Breast epithelium (tissue), 4 donors: Measurements from ENCODE around the gene NAXE. TPM values are rescaled to one million over a fixed set of nuclear protein-coding genes. Genes with fewer than 3 reads are reported as not detected.

Source experiments
- DNase-seq, 2 donors: peaks; one replicate each; pipeline ENCODE4 v3.0.0-alpha.2; 2019; ENCODE audit warnings: low spot score in 2 of 2
- H3K27ac ChIP-seq, 2 donors: fragments of 200-600 bp; sonication (generic) in 1 of 2; one replicate each; pipeline ENCODE4 v1.5.1; 2016 to 2019; ENCODE audit warnings: mild to moderate bottlenecking in 1 of 2
- H3K27me3 ChIP-seq, 2 donors: fragments of 200-600 bp; sonication (generic) in 1 of 2; one replicate each; pipeline versions ENCODE4 v1.5.1 to v1.6.0; 2017 to 2019; ENCODE audit warnings: control low read depth in 1 of 2, mild to moderate bottlenecking in 1 of 2
- H3K36me3 ChIP-seq: fragments of 200-600 bp; one replicate; pipeline ENCODE4 v1.5.1; 2019
- H3K4me1 ChIP-seq, 2 donors: fragments of 200-600 bp; sonication (generic); one replicate each; pipeline ENCODE4 v1.5.1; 2016 to 2019; ENCODE audit warnings: control low read depth in 1 of 2
- H3K4me3 ChIP-seq, 3 donors: fragments of 200-600 bp; sonication (generic); 1 replicate in 2 of 3; 2 replicates in 1 of 3; pipeline ENCODE4 v1.5.1; 2016 to 2019; ENCODE audit warnings: mild to moderate bottlenecking in 3 of 3, moderate library complexity in 2 of 3
- H3K9me3 ChIP-seq, 2 donors: fragments of 200-600 bp; sonication (generic) in 1 of 2; one replicate each; pipeline ENCODE4 v1.5.1; 2016 to 2019; ENCODE audit warnings: control low read depth in 1 of 2
- POLR2A ChIP-seq: fragments of 450-650 bp; IDR thresholded peaks from one replicate; pipeline ENCODE4 v1.6.1; 2016; ENCODE audit warnings: antibody characterized with exemption, mild to moderate bottlenecking, moderate library complexity
- POLR2AphosphoS5 ChIP-seq, 3 donors: sonication (generic); formaldehyde crosslinking; IDR thresholded peaks; one replicate each; pipeline ENCODE4 v1.6.1; 2017; ENCODE audit warnings: antibody characterized with exemption in 3 of 3
- intact Hi-C: fragments of 100-400 bp; cut with DNase I; formaldehyde crosslinking; loops from one replicate; pipeline ENCODE4 v1.15.1; 2023; ENCODE audit warnings: low total_unique reads
- total RNA-seq, 3 donors: library from RNA; depleted of rRNA; stranded (reverse); fragments of >200 nt; gene quantifications; one replicate each; pipeline ENCODE4 v1.1.0, GENCODE V29; 2016
- TF ChIP-seq, protein P1 (sequence below), 3 donors: fragments of 450-650 bp; IDR thresholded peaks; one replicate each; pipeline ENCODE4 v1.5.1; 2016 to 2017; ENCODE audit warnings: antibody characterized with exemption in 3 of 3, mild to moderate bottlenecking in 3 of 3, moderate library complexity in 3 of 3

NAXE gene
- total RNA-seq, 3 donors from 2014 or later: 70.4 to 90.5 (median 75.5) TPM

DNA sequence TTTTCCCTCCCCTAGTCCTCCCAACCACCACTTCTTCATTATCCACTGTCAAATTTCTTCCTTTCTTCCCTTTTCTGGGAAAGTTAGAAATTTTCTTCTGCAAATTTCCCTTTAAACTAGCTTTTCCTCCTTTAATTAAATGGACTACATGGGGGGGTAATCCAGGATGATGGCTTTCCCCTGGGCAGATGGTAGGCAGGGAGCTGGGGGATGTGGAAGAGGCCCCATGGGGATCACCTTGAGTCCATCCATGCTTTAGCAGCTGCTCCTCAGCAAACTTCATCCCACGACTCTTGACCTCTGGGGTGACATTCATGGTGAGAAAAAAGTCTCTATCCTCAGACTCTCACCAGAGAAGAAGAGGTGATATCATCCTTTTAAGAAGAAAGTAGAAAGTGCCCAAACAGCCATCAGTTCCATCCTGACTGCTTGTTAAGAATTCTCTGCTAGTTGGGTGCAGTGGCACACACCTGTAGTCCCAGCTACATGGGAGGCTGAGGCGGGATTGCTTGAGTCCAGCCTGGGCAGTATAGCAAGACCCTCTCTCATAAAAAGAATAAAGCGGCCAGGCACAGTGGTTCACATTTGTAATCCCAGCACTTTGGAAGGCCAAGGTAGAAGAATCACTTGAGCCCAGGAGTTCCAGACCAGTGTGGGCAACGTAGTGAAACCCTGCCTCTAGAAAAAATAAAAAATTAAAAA, 7.3 kb downstream of the NAXE start:
- Histone ChIP-seq H3K36me3 (no peaks in the 10 kb centered on the region), H3K9me3 (no peaks in the 10 kb centered on the region), H3K27me3 (no peaks in the 10 kb centered on the region), H3K4me1 (peaks cover 0 to 6% of the 10 kb centered on the region in 2 donors), H3K27ac (no peak overlapping the region), H3K4me3 (no peak overlapping the region)
- TF ChIP-seq POLR2AphosphoS5 (IDR thresholded peaks at IDR 0.05): no peak
- TF ChIP-seq, protein P1, sequence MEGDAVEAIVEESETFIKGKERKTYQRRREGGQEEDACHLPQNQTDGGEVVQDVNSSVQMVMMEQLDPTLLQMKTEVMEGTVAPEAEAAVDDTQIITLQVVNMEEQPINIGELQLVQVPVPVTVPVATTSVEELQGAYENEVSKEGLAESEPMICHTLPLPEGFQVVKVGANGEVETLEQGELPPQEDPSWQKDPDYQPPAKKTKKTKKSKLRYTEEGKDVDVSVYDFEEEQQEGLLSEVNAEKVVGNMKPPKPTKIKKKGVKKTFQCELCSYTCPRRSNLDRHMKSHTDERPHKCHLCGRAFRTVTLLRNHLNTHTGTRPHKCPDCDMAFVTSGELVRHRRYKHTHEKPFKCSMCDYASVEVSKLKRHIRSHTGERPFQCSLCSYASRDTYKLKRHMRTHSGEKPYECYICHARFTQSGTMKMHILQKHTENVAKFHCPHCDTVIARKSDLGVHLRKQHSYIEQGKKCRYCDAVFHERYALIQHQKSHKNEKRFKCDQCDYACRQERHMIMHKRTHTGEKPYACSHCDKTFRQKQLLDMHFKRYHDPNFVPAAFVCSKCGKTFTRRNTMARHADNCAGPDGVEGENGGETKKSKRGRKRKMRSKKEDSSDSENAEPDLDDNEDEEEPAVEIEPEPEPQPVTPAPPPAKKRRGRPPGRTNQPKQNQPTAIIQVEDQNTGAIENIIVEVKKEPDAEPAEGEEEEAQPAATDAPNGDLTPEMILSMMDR (IDR thresholded peaks at IDR 0.05): no peak
- TF ChIP-seq POLR2A: no peak
- DNase-seq: no peak
- intact Hi-C loops: no loop called here

DNA sequence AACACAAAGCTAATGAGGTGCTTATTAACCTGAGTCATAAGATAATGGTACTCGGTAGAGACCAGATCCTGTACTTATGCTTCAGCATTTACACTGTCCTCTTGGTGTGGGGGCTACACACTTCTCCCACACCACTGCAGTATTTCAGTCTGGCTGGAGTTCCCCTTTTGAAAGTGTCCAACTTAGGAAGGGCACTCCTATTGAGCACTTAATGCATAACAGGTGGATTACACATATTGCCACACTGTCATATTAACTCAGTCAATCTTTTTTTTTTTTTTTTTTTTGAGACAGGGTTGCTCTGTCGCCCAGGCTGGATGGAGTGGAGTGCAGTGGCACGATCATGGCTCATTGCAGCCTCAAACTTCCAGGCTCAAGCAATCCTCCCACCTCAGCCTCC, 8.2 kb downstream of the NAXE start:
- intact Hi-C loops: loop anchor here (10.0 kb wide), 1 partner anchor 145 kb away; no protein-coding TSS in a partner anchor
- H3K36me3 ChIP-seq: no peaks in the 10 kb centered on the region
- DNase-seq: no peak
- H3K4me1 ChIP-seq: peaks cover 0 to 6% of the 10 kb centered on the region in 2 donors
- no peaks in the 10 kb centered on the region for H3K27me3 ChIP-seq
- no peak overlapping the region for H3K27ac ChIP-seq
- TF ChIP-seq POLR2AphosphoS5 (IDR thresholded peaks at IDR 0.05) (no peak), POLR2A (no peak)
- TF ChIP-seq, protein P1 (IDR thresholded peaks at IDR 0.05): no peak
- no peak overlapping the region for H3K4me3 ChIP-seq
- no peaks in the 10 kb centered on the region for H3K9me3 ChIP-seq

DNA sequence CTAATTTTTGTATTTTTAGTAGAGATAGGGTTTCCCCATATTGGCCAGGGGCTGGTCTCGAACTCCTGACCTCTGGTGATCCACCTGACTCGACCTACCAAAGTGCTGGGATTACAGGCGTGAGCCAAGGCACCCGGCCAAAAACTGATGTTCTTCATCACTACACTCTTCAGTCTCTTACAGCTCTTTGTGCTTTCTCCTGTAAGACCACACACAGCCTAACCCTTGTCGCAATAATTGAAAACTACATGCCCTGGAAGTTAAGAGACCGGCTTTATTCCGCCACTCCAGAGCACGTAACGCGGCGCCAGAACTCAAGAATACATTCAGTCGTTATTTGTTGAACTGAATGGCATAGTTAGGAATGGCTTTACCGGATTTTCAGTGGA, 9.2 kb downstream of the NAXE start:
- H3K4me1 ChIP-seq: peaks cover 0 to 6% of the 10 kb centered on the region in 2 donors
- peak overlapping the region; percentile 70 to 76 for H3K27ac ChIP-seq
- peak overlapping the region; percentile 56 to 84 (median 69) for H3K4me3 ChIP-seq
- no peaks in the 10 kb centered on the region for H3K27me3 ChIP-seq
- intact Hi-C loops: loop anchor here (10.0 kb wide), 1 partner anchor 146 kb away; no protein-coding TSS in a partner anchor
- no peak for DNase-seq
- H3K36me3 ChIP-seq: no peaks in the 10 kb centered on the region
- TF ChIP-seq POLR2AphosphoS5 (IDR thresholded peaks at IDR 0.05) (no peak), POLR2A (no peak)
- TF ChIP-seq, protein P1 (IDR thresholded peaks at IDR 0.05): no peak
- H3K9me3 ChIP-seq: no peaks in the 10 kb centered on the region

DNA sequence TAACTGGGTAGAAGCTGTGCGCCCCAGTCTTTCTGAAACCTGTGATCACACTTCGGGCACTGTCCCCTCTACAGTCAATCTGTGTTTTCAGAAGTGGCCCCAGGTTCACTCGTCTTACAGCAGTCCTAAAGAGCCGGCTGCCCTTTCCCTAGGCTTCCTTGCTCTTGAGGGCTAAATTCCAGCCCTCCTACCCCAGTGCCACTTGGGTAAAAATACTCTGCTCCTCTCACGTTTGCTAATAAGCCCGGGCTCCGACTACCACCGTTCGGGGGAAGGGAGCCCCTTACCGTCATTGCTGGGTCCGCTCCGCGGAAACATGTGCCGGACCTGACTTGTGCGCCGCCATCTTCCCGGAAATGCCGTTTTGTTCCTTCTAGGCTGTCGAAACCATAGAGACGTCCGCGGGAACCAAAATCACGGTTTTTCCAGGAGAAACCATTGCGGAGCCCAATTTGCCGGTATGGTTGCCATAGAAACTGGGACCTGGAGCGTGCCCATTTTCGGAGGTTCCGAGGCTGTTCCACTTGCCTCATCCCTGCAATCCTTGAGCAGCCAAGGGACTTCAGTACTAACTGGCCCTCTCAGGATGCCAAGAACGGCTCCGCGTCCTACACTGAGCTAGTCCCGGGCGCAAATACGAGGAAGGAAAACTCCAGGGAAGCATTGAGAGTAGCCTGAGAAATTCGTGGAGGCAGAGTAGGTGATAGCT, 9.7 kb downstream of the NAXE start, which contains the start of gene GPATCH4:
Gene GPATCH4, minus strand, starts transcription at position 358 of the 709 bp plus-strand sequence.
- H3K27me3 ChIP-seq: no peaks in the 10 kb centered on the region
- TF ChIP-seq, protein P1 (IDR thresholded peaks at IDR 0.05): no peak
- TF ChIP-seq POLR2AphosphoS5 (IDR thresholded peaks at IDR 0.05) (peak; percentile 27 to 83 (median 47)), POLR2A (peak; percentile 25)
- H3K27ac ChIP-seq: peak within 1 kb of the TSS; percentile 70 to 76
- H3K36me3 ChIP-seq: no peaks in the 10 kb centered on the region
- H3K9me3 ChIP-seq: no peaks in the 10 kb centered on the region
- peak; percentile 59 to 64 for DNase-seq
- H3K4me1 ChIP-seq: peaks cover 0 to 6% of the 10 kb centered on the region in 2 donors
- intact Hi-C loops: loop anchor here (10.0 kb wide), 1 partner anchor 146 kb away; no protein-coding TSS in a partner anchor
- H3K4me3 ChIP-seq: peak within 1 kb of the TSS; percentile 56 to 84 (median 69)
